LNCaP clone FGC (cell line): ENCODE measurements around the gene ZNF691.

Source experiments
- DNase-seq: peaks from one replicate; pipeline ENCODE4 v3.0.0-alpha.2; 2011; ENCODE audit warnings: low read depth
- H3K4me3 ChIP-seq: 2 replicates; pipeline ENCODE4 v1.5.1; 2011; ENCODE audit warnings: mild to moderate bottlenecking, low read depth, low read length, control low read depth
- TF ChIP-seq, protein P1 (sequence below): IDR thresholded peaks from 2 replicates; pipeline ENCODE4 v1.5.1; 2012; ENCODE audit warnings: mild to moderate bottlenecking; ENCODE audit not compliant: control insufficient read depth, insufficient read depth; ENCODE audit errors: extremely low read depth

ZNF691 gene

DNA sequence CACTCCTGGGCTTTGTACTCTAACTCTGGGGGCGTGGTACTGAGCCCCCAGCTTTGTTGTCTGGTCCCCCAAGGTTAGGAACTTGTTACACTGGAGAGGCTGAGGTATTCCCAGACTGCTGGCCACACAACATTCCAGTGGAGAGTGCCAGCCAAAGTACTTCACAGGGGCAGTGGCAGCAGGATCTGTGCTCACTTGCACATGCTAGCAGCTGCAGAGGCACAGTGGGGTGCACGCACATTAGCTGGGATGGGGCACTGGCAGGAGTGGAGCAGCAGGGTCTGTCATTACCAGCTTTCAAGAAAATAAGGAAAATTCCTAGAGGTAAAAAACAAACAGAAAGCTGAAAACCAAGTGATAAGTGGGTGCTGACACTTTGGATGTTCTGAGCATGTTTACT, 31.0 kb downstream of the ZNF691 start:
- no peak for DNase-seq
- TF ChIP-seq, protein P1, sequence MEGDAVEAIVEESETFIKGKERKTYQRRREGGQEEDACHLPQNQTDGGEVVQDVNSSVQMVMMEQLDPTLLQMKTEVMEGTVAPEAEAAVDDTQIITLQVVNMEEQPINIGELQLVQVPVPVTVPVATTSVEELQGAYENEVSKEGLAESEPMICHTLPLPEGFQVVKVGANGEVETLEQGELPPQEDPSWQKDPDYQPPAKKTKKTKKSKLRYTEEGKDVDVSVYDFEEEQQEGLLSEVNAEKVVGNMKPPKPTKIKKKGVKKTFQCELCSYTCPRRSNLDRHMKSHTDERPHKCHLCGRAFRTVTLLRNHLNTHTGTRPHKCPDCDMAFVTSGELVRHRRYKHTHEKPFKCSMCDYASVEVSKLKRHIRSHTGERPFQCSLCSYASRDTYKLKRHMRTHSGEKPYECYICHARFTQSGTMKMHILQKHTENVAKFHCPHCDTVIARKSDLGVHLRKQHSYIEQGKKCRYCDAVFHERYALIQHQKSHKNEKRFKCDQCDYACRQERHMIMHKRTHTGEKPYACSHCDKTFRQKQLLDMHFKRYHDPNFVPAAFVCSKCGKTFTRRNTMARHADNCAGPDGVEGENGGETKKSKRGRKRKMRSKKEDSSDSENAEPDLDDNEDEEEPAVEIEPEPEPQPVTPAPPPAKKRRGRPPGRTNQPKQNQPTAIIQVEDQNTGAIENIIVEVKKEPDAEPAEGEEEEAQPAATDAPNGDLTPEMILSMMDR, result no peak
- no peak overlapping the region for H3K4me3 ChIP-seq

DNA sequence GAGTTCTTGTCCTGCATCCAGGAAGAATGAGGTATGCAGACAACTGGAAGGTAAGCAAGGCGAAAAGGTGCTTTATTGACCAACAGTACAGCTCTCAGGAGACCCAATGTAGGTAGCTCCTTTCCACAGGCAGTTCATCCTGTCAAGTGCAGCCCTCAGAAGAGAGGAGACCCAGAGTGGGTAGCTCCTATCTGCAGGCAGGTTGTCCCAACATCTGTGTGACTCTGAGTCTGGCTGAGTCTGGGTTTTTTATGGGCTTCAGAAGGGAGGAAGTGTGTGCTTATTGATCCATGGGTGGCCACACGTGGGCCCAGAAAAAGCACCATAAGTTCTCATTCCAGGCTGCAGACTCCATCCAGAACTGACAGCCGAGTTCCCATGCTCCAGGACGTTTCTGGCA, 34.0 kb downstream of the ZNF691 start:
- TF ChIP-seq, protein P1, result no peak

DNA sequence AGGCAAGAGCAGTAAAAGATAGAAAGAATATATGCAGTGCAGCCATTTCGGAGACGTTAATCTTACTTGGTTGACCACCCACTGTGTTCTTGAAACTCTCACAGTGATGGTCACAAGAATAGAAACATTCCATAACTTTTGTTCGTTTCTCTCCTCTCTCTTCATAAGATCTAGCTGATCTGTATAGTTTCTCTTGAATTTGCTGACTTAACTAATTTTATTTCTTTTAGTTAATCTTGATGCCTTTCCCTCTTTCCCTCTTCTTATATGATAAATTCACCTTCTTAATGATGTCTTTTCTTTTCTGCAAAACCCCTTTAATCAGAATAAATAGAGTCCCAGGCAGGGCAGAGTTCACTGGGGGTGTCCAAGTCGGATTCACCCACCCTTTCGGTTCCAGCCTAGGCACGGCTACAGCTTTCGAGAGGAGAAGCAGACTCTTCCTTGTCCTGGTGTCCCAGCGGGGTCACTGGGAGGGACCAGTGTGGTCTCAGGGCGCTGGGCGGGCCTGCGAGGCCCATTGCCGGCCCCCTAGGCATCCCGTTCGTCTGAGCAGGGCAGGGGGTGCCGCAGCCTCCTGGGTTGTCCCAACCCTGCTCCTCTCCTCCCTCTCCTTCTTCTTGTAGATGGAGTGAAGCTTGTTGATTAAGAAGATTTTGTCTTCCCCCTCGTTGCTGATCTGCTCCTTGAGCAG, 39.8 kb downstream of the ZNF691 start:
- TF ChIP-seq, protein P1, result no peak
- no peak overlapping the region for H3K4me3 ChIP-seq
- no peak for DNase-seq

More for the DNA sequence above, 34.0 kb downstream of the ZNF691 start:
- no peak for DNase-seq
- H3K4me3 ChIP-seq, result no peak overlapping the region

DNA sequence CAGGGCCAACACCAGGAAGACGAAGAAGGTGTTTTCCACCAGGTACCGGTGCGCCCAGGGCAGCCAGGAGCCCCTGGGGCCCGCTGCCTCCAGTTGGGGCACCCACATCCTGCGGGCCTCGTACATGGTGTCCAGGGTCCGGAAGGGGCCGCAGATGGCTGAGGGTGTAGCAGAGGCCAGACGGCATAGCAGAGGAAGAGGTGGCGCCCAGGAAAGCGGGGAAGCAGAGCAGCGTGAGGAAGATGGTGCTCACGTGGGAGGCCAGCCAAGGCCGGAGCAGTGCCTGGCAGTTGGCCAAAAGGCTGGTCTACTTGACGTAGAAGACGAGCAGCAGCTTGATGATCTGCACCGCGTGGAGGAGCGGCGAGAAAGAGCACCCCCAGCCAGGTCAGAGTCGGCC, 40.4 kb downstream of the ZNF691 start:
- no peak for DNase-seq
- TF ChIP-seq, protein P1, result no peak
- H3K4me3 ChIP-seq, result no peak overlapping the region

DNA sequence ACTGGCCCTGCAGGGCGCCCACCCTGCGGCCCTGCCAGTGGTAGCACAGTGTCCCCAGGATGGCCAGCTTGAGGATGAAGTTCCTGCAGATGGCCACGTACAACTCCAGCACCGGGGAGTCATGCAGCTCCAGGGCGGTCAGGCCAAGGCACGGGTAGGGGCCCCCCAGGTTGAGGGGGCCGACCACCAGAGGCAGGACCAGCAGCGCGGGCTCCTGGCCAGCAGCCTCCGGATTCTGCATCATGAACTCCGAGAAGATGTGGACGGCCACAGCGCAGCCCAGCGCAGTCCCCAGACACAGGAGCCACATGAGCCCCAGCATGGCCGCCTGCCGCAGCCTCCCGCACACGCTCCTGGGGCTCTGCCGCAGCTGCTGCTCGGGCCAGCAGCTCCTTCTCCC, 41.0 kb downstream of the ZNF691 start:
- no peak overlapping the region for H3K4me3 ChIP-seq
- TF ChIP-seq, protein P1, result no peak
- no peak for DNase-seq

DNA sequence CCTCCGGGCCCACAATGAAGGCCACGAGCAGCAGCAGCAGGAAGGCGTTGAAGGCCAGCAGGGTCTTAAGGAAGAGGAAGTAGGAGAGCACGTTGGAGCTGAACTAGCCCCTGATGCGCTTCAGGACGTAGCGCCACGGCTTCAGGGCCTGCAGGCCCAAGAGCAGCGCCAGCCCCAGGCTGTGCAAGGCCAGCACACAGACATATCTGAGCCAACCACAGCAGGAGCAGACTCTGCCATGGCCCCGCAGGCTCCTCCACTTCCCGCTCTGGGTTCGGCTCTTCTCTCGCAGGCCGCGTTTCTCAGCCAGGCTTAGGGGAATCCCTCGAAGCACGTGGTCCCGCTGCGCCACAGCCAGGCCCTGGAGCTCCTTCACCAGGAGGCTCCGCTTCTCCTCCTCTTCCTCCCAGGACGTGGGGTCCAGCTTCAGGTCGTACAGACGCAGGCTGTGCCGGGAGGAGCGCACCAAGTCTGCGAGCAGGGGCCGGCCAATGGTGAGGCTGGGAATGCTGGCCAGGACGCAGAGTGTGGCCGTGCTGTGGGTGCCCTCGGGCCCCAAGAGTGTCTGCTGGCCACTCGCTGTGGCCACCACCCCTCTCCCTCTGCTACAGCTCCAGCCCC, 41.7 kb downstream of the ZNF691 start:
- H3K4me3 ChIP-seq, result no peak overlapping the region
- no peak for DNase-seq
- TF ChIP-seq, protein P1, result no peak
